Measurements from ENCODE around the gene N4BP2. TPM values are rescaled to one million over a fixed set of nuclear protein-coding genes. Genes with fewer than 3 reads are reported as not detected.

N4BP2 gene
- polyA plus RNA-seq, 1 of the 3 experiments (the other 2 are of a cell fraction) = 1.2 TPM

DNA sequence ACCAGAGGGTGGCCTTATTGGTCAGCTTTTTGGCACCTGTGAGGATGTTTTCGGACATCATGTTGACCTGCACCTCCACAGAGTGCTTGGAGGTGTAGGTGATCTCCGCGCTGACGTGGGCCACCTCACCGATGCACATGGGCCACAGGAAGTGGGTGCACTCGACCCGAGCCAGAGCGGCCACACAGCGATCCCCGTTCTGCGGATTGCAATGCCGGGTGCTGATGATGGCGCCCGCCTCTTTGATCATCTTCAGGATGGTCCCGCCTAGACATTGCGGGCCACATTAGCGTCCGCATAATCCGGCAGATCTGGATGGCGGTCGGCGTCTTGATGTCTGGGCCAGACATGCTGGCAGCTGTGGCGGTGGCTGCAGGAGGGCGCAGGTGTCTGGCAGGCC lies 12.9 kb upstream of the N4BP2 start:
- no peaks in the 10 kb centered on the region for H3K4me1 ChIP-seq (ENCODE audit: control insufficient read depth in 1 of 2, insufficient read depth in 2 of 2, low read depth in 1 of 2, low read length in 1 of 2)
- H3K9me2 ChIP-seq = no peaks in the 10 kb centered on the region
- no peak overlapping the region for H3K9ac ChIP-seq
- no peak for DNase-seq
- CTCF ChIA-PET = no interaction called here
- no peaks in the 10 kb centered on the region for H3K36me3 ChIP-seq (replicated peaks in 1 of 2; ENCODE audit: control insufficient read depth in 1 of 2, insufficient read depth in 2 of 2, low read length in 1 of 2)
- no peak overlapping the region for H2AFZ ChIP-seq (ENCODE audit: low read depth)
- H3F3A ChIP-seq (replicated peaks; ENCODE audit: insufficient read depth) = peaks cover 9% of the 10 kb centered on the region
- H3K9me3 ChIP-seq = no peaks in the 10 kb centered on the region
- H4K20me1 ChIP-seq (ENCODE audit: insufficient read depth) = no peaks in the 10 kb centered on the region
- no peak overlapping the region for H3K4me3 ChIP-seq (ENCODE audit: low read depth in 2 of 2, low read length in 1 of 2)
- WGBS (ENCODE audit: low lambda C conversion rate) = 90% methylated on average over 4 of the region's 24 CpGs
- no peaks in the 10 kb centered on the region for H3K27me3 ChIP-seq (ENCODE audit: insufficient read depth)
- TF ChIP-seq JUND (IDR thresholded peaks at IDR 0.05) (no peak), MXI1 (IDR thresholded peaks at IDR 0.05; ENCODE audit: low read depth, low read length) (no peak), RXRA (IDR thresholded peaks at IDR 0.05; ENCODE audit: borderline replicate concordance, low read depth) (no peak), GABPA (IDR thresholded peaks at IDR 0.05; ENCODE audit: low read depth) (no peak), MEF2A (IDR thresholded peaks at IDR 0.05; ENCODE audit: borderline replicate concordance, low read depth) (no peak), NRF1 (IDR thresholded peaks at IDR 0.05; ENCODE audit: low read depth, low read length) (no peak), GATA2 (CRISPR knock-in tag; IDR thresholded peaks at IDR 0.05) (no peak), CHD2 (IDR thresholded peaks at IDR 0.05; ENCODE audit: low read length, partially characterized antibody) (no peak), SIN3A (IDR thresholded peaks at IDR 0.05; ENCODE audit: borderline replicate concordance, low read depth, low read length) (no peak), TEAD4 (IDR thresholded peaks at IDR 0.05; ENCODE audit: borderline replicate concordance, insufficient read depth) (no peak), ELF1 (IDR thresholded peaks at IDR 0.05) (no peak), RCOR1 (IDR thresholded peaks at IDR 0.05; ENCODE audit: low read length) (no peak), RAD21 (IDR thresholded peaks at IDR 0.05; ENCODE audit: low read length) (no peak), EP300 (IDR thresholded peaks at IDR 0.05; ENCODE audit: borderline replicate concordance in 1 of 2, low read depth in 1 of 2, low read length in 1 of 2) (no peak), FOSL2 (IDR thresholded peaks at IDR 0.05; ENCODE audit: borderline replicate concordance, low read depth) (no peak), FOXJ3 (CRISPR knock-in tag; IDR thresholded peaks at IDR 0.05) (no peak)
- TF ChIP-seq, protein P1, sequence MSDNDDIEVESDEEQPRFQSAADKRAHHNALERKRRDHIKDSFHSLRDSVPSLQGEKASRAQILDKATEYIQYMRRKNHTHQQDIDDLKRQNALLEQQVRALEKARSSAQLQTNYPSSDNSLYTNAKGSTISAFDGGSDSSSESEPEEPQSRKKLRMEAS (IDR thresholded peaks at IDR 0.05; ENCODE audit: low read depth) = no peak
- TF ChIP-seq, protein P2, sequence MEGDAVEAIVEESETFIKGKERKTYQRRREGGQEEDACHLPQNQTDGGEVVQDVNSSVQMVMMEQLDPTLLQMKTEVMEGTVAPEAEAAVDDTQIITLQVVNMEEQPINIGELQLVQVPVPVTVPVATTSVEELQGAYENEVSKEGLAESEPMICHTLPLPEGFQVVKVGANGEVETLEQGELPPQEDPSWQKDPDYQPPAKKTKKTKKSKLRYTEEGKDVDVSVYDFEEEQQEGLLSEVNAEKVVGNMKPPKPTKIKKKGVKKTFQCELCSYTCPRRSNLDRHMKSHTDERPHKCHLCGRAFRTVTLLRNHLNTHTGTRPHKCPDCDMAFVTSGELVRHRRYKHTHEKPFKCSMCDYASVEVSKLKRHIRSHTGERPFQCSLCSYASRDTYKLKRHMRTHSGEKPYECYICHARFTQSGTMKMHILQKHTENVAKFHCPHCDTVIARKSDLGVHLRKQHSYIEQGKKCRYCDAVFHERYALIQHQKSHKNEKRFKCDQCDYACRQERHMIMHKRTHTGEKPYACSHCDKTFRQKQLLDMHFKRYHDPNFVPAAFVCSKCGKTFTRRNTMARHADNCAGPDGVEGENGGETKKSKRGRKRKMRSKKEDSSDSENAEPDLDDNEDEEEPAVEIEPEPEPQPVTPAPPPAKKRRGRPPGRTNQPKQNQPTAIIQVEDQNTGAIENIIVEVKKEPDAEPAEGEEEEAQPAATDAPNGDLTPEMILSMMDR (IDR thresholded peaks at IDR 0.05) = no peak
- TF ChIP-seq, protein P3, sequence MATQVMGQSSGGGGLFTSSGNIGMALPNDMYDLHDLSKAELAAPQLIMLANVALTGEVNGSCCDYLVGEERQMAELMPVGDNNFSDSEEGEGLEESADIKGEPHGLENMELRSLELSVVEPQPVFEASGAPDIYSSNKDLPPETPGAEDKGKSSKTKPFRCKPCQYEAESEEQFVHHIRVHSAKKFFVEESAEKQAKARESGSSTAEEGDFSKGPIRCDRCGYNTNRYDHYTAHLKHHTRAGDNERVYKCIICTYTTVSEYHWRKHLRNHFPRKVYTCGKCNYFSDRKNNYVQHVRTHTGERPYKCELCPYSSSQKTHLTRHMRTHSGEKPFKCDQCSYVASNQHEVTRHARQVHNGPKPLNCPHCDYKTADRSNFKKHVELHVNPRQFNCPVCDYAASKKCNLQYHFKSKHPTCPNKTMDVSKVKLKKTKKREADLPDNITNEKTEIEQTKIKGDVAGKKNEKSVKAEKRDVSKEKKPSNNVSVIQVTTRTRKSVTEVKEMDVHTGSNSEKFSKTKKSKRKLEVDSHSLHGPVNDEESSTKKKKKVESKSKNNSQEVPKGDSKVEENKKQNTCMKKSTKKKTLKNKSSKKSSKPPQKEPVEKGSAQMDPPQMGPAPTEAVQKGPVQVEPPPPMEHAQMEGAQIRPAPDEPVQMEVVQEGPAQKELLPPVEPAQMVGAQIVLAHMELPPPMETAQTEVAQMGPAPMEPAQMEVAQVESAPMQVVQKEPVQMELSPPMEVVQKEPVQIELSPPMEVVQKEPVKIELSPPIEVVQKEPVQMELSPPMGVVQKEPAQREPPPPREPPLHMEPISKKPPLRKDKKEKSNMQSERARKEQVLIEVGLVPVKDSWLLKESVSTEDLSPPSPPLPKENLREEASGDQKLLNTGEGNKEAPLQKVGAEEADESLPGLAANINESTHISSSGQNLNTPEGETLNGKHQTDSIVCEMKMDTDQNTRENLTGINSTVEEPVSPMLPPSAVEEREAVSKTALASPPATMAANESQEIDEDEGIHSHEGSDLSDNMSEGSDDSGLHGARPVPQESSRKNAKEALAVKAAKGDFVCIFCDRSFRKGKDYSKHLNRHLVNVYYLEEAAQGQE (IDR thresholded peaks at IDR 0.05; ENCODE audit: low read depth, low read length) = no peak
- POLR2A ChIA-PET = no interaction called here
- H3K4me2 ChIP-seq = no peak overlapping the region
- H3K79me2 ChIP-seq (ENCODE audit: insufficient read depth) = no peaks in the 10 kb centered on the region
- H3K27ac ChIP-seq (ENCODE audit: low read depth in 2 of 2, low read length in 1 of 2) = no peak overlapping the region

All from SK-N-SH (cell line).